EH (cell line): ENCODE results near the gene SELENOS.

Experiments
- DNase-seq: peaks from one replicate; pipeline ENCODE4 v3.0.0-alpha.2; 2015; ENCODE audit warnings: low read depth

The SELENOS gene, protein sequence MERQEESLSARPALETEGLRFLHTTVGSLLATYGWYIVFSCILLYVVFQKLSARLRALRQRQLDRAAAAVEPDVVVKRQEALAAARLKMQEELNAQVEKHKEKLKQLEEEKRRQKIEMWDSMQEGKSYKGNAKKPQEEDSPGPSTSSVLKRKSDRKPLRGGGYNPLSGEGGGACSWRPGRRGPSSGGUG

DNA sequence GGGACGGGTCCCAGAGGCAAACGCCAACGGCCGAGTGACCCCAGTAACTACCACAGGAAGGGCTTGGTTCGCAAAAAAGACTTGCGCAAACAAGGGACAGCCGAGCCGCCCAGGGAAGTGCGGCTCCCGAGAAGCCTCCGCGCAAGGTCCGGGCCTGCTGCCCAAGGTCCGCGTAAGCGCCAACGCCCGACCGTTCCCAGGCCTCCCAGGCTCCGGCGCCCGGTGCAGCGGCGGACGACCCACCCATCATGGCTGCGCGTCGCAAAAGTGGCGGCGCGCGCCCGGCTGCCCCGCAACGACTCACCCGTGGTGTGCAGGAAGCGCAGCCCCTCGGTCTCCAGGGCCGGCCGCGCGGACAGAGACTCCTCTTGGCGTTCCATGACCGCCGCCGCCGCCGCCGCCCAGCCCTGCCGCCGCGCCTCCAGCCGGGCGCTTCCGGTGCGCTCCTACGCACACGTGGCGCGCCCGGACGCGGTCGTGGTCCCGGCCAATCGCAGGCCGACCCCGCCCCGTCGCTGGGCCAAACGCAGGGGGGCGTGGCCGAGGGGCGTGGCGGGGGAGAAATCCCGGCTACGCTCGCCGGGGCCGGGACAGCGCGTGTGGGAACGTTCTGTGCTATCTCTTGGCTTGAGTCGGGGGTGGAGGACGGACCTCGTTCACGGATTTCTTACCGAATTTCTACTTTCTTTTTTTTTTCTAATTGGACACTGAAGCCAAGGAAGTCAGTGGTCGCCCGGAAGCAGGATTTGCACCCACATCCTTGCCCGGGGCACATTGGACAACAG lies at the start of gene SELENOS:
Gene SELENOS (minus strand): TSS at position 448 of the 785 bp plus-strand sequence. CDS start 68 bp downstream, at position 380.
- DNase-seq = peak; percentile 91

DNA sequence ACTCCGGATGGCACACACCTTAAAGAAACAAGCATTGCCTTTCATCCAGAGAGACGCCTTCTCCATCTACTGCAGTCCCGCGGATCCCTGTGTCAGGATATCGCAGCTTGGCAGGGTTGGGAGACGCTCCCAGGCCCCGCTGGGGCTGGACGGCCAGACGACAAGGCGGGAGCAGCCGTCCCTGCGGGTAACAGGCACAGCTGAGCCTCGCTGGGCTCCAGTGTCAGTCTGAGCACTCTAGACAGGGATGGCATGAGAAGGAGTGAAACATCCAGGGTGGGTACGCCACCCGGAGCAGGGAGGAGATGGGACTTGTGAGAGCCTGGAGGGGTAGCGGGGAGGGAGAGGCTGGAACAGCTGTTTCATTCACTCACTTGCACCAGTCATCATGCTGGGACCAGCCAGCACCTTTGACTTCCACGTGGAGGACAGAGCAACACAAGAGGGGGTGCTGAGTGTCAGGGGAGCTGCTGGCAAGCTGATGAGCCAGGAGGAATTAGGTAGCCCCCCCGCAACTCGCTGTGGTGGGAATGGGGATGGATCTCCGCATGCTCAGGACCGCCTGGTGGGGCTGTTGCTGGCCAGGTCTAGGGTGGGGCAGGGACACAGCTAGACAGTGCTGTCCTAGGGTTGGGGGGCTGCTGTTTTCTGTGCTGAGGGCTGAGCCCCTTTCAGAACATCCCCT lies 49.3 kb upstream of the SELENOS start:
- DNase-seq = no peak

DNA sequence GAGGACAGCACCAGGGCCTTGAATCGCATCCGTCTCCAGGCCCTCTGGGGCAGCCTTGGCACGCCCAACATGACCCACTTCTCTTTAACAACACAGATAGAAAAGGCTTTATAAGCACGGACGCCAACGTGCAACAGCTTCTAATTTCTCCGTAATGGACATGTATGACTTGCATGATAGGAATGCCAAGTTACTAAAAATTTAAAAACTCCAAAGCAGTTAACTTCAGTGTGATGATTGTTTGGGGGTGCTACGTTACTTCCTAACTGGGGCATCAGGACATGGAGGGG lies 48.7 kb upstream of the SELENOS start:
- DNase-seq = no peak

DNA sequence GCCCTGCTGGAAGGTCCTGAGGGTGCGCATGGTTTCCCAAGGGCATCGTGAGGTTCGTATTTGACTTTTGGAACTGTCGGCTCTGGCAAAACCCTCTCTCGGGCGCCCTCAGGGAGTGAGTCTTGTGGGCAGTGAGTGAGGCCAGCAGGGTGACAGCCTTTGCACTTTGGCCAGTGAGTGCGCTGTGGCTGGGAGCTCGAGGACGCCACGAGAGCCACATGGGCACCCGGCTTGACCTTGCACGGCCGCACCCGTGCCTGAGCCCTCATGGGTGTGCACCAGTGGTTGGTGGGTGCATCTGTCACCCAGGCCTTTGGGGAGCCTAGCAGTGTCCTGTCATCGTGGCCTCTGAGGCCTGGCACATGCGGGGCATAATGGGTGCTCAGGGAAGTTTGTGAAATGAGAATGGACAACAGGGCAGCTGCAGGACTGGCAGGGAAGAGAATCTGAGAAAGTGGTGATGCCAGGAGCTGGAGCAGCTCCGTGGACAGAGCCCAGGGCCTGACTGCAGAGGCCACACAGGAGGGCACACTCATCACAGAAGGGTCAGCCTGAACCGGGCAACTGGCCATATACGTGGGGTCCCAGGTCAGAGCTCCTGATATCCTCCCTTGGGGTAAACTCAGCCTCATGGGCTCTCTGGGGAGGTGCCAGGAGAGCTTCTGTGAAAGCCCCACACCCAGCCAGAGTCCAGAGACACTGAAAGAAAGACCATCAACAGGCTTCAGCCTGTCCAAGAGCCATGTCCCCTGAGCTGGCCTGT lies 48.2 kb upstream of the SELENOS start:
- no peak for DNase-seq

DNA sequence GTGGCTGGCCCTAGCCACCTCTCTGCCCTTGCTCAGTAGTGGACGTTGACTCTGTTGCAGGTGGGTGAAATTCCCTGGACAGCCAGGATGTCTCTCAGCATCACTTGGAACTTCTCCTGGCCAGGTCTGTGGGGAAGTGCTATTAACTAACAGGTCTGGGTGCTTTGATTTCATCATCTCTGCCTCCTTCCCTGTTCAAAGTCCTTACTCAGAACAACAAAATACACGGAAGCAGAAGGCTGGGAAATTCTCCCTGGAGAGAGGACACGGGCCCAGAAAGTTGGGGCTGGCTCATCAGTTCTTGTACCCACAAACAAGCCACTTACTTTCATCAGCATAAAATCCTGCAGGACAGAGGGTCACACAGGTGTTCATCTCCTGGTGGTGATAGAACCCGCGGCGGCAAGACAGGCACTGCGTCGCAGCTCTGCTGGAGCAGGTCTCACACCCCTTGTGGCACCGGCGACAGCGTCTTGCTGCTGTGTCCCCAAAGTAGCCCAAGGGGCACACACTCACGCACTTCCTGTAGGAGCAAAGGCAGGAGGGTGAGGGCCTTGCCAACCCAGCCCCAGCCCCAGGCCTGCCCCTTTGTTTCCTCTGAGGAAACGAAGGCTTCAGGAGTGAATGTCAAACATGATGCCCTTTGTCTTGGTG lies 47.4 kb upstream of the SELENOS start:
- DNase-seq = no peak

DNA sequence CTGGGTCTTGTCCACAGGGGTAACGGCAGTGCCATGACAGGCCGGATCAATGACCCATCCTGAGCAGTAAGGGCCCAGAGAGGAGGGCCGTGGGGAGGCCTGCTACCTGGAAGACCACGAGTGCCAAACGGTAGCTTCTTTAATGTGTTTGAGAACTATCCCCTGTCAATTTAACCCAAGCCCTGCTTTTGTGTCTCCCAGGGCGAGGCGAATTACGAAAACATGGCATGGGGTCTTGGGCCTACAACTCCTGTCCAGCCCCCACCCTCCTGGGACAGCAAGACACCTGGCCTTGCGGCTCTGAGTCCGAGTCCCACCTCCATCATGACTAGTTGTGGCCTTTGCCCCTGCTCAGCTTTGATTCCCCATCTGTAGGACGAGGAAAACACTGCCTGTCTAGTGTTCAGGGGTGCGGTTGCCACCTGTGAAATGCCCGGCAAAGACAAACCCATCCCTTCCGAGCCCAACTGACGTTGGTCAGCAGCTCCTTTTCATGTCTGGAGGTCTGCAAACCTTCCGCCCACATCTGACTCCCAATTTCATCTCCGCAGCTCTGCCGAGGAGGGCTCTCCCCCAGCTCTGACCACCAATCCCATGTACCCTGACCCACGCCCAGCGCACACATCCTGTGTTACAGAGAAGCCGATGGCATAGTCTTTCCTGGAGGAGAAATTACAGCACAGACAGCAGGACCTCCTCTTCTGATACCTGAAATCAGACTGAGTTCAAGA lies 46.7 kb upstream of the SELENOS start:
- no peak for DNase-seq

DNA sequence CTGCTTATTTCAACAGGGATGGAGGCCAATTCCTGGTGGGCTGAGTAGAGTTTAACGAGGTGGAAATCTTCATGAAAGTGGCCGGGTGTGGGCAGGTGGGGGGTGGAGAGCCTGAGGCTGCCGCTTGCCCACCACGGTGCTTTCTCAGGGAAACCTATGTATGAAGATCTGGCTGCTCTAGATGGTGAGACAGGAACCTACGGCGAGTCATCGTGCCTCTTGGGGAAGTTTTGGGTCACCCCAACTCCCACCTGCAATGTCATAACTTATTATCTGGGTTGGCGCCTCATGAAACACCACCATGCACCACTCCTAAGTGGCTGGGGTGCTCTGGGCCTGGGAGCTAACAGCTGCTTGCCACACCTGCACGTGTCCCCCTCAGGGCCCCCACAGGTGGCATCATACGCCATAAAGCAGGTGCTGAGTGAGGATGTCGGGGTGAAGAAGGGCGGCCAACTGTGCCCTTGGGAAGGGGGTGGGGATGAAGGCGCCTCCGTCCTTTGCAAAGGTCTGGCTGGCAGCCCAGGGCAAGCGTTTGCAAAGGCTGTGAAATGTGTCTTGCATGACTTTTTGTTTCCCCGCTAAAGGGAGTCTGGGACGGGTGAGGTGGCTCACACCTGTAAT lies 45.7 kb upstream of the SELENOS start:
- no peak for DNase-seq

DNA sequence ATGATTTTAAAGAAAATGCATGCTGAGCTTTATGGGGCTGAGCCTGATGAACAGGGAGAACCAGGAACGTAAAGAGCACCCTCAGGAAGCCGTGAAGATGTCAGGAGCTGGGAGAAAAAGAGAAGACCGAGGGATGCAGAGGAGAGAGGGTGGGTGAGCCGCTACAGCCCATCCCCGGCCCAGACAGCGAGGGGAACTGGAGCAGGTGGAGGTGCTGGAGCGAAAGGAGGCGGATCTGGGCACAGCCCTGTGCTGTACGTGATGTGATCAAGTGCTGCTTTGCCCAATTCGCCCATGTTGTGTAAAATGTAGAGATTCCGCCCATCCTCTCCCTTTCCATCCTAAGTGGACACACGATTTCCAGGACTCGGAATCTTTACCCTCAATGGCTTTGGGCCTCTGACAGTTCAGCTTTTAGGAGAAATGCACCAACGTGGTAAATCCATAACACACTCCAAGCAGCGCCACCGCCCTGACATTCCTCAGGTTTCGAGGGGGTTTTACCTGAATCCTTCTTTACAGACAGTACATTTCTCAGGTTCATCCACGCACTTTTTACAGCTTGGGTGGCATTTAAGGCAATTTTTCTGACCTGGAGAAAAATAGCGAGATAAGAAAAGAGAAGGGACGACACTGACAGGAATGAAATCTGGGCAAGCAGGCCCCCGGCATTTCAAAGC lies 44.9 kb upstream of the SELENOS start:
- no peak for DNase-seq

DNA sequence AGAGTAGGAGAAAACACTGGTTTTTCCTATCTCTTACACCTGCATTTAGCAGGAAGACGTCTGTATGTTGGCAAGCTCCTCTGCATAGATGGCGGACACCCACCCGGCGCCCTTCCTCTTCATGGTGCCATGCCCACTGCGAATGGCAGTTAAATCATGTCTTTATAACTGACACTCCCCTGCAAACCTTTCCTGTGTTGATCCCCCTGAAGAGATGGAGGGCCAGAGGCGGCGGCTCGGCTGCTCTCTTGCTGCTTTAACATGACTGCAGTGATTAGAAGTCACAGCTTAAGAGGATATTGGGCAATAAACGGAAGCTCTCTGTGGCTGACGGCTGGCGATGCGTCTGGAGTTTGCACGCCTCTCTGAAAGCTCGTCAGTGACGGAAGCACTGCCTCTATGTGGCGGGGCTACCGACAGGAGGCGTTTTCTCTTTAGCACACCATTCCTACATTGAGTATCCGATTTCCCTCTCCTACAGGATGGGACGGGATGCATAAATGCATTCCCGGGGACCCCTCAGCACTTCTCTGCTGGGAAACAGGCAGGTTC lies 43.3 kb upstream of the SELENOS start:
- no peak for DNase-seq

DNA sequence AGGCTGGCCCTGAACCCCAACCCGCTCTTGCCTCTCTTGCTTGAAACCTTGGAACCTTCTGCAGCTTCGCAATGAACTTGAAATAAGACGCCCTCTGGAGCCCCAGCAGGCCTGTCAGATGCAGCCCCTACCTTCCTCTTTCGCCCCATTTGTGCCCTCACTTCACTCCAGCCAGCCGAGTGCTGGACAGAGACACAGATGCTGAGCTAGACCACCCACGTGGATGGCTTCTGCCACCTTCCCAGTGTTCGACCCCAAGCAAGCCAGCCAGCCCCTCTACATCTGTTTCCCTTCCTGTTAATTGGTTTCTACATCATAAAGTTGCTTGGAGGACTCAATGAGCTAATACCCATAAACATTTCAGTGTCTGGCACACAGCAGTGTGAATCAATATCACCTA lies 41.6 kb upstream of the SELENOS start:
- no peak for DNase-seq

DNA sequence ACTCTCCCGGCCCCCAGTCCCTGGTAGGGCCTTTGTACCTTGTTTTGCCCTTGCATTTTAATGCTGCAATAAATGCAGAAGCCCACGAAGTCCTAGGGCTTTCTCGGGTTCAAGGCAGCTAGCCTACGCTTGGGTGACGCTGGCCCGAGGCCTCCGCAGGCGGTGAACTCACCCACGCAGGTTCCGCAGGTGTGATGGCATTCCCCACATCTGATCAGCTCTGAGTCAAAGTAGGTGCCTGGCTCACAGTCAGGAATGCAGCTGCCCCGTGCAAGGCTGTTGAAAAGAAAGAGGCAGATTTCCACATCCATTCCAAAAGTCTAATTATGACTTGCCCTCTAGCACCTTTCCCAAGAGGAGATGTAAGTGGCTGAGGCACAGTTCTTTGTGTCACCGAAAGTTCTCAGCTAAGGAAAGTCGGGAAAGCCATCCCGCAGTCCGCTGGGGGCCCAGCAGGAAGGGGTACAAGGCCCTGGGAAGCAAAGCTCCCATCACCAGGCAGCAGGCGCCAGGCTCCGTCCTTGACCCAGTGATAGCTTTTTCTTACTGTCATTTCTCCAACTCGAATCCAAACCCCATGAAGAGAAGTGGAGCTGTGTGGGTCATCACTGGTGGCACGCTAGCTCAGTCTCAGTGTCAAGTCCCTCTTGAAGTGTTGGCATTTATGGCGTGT lies 41.0 kb upstream of the SELENOS start:
- no peak for DNase-seq

DNA sequence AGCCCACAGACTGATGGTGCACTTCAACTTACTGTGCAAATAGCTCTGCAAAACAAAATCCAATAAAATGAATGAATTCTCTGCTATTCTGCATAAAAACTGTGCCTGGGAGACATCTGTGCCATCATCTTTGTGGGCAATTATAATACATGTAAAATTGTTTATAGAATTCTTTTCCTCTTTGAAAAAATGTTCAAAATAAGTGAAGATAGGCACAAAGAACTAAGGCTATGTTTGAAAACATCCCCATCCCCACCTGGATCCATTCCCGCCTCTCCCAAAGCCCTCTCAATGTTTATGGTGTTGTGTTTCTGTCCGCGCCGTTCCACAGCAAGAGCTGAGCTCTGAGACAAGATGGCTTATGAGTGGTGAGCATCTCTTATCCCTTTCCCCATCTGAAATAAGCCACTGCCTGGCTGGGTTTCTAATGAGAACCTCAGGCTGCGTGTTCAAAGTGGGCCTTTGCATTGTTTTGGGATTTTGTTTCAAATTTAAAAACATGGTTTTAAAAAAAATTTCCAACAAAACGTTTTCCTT lies 40.1 kb upstream of the SELENOS start:
- no peak for DNase-seq

DNA sequence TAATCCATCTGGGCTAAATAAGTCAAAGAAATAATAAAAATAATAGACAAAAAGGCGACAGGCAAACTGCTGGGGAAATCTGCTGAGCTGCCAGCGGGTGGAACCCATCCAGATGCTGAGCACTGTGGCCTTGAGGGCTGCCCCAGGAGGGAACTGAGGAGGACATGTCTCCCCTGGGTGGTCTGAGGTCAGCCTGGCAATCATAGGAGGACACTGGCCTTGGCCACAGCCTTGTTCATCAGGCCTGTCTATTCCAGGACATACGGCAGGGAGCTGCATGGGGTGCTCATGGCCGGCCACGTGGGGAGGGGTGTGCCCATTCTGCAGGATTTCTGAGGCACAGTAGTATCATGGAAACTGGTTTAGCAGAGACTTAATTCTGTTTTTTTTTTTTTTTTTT lies 39.2 kb upstream of the SELENOS start:
- no peak for DNase-seq

DNA sequence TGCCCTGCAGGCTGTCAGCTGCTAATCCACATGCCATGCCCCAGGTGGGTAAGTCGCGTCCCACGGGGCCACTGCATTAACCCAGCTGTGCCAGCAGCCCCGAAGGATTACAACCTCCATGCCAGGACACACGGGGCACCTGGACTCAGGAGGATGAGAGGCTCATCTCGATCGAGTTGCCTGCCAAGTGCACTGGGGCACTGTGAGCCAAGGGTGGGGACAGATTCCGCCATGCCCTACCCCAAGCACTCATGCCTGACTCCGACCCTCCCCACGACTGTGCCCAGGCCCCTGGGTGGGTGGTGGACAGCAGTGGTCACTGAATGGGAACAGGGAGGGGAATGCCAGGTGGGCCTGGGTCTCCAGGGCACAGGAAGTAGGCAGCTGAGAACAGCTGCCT lies 38.5 kb upstream of the SELENOS start:
- no peak for DNase-seq

DNA sequence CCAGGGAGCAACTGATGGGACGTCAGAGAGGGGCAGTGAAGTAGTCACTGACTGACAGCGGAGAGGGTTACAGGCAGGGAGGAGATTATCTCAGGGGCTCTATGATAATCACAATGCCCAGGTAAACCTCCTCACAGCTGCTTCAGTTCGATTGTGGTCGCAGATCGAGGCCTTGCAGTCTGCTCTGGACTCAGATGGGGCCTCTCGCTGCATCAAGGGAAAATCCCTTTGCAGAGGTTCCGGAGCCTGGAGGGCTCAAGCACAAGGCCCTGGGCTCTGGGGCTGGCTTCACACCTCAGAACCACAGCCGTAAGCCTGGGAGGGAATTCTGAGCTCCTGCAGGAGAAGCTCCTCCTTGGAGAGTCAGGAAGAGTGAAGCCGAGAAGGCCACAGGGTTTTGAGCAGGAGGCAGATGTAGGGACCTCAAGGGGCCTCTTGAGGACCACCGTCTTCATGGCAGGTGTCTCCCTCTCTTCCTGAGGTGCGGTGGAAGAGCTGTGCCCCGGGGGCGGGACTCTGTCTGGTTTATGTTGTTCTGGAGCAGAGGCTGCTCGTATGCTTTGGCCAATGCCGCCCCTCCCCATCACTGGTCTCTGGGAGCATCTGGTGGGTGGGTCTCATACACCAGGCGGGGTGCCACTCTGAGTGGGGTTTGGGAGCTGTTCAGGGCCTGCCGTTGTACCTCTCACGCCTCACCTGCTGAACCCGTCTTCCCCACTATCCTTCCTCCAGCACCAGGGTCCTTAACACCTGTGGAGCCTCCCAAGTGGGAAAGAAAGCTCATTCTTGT lies 37.2 kb upstream of the SELENOS start:
- no peak for DNase-seq

DNA sequence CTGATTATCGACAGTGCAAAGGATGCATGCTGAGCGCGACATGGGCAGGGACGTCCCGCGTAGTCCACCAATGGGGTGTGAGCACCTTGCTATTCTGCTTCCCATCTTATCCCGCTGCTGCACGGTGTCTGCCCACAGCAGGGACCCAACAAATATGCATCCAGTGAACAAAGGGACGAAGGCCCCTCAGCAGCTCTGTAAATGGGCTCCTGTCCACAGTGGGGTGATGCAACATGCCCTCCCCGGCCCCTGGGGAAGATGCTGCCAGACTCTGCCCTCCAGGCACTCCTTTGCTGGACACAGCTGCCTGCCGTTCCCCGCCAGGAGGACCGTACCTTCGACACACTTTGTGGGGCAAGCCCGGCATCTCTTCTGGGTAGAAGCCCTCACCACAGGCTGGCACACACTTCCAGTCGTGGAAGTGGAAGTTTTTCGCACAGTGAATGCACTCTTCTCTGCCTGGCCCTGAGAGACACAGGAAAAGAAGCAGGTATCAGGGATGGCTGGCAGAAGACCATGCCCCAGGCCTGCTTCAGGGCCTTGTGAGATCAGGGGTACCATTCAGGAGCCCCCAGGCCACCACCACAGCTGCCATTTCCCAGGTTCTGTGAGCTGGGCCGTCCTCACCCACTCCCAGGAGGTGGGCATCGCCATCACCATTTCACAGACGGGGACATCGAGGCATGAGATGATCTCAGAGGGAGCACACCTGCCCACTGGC lies 35.9 kb upstream of the SELENOS start:
- DNase-seq = no peak

DNA sequence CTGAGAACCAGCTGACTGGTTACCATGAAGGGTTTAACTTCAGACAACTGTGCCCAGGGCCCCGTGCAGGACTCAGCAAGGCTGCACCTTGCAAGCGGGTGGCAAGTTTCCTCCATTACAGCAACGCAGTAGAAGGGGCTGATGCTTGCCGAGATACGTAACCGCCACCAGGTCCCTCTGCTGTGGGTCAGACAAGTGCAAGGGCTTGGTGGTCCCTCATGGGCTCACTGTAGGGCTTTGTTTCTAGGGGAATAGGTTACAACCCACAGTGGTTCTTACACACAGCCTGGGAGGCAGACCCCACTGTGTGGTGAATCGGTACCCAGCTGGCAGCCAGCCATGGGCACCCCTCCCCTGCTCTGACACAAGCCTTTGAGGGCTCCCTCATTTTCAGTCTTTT lies 33.2 kb upstream of the SELENOS start:
- no peak for DNase-seq

DNA sequence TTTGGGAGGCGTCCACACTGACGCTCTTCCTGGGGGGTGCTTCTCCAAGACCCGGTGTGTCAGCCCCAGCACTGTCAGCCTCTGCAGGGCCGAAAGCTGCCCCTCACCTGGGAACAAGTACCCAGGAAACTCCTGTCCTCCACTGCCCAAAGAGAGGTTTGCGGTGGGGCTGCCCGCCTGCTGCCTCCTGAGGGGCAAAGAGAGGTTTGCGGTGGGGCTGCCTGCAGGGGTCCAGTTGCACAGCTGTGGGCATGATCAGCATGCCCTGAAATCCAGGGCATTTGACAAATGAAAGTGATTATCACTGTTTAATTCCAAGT lies 32.8 kb upstream of the SELENOS start:
- no peak for DNase-seq
